Muscle layer of duodenum (tissue), 2 donors: Measurements from ENCODE around the gene CNGB1.

Experiments used
- H3K27ac ChIP-seq: one replicate; pipeline ENCODE4 v1.7.0; 2013; ENCODE audit warnings: mild to moderate bottlenecking, low read length
- H3K27me3 ChIP-seq: one replicate; pipeline ENCODE4 v1.7.0; 2013; ENCODE audit warnings: low read depth, mild to moderate bottlenecking, control low read depth, low read length
- H3K36me3 ChIP-seq, 2 donors: one replicate each; pipeline ENCODE4 v1.7.0; 2013; ENCODE audit warnings: low read length in 2 of 2, control low read depth in 1 of 2, mild to moderate bottlenecking in 1 of 2; ENCODE audit not compliant: insufficient read depth in 2 of 2, control insufficient read depth in 1 of 2
- H3K4me1 ChIP-seq, 2 donors: one replicate each; pipeline ENCODE4 v1.7.0; 2013; ENCODE audit warnings: low read length in 2 of 2, mild to moderate bottlenecking in 2 of 2, control low read depth in 1 of 2, moderate library complexity in 1 of 2; ENCODE audit not compliant: insufficient read depth in 2 of 2, control insufficient read depth in 1 of 2
- H3K4me3 ChIP-seq, 2 donors: one replicate each; pipeline ENCODE4 v1.7.0; 2013; ENCODE audit warnings: low read length in 2 of 2, low read depth in 1 of 2, mild to moderate bottlenecking in 1 of 2
- H3K9me3 ChIP-seq, 2 donors: one replicate each; pipeline ENCODE4 v1.7.0; 2013; ENCODE audit warnings: low read length in 2 of 2, control low read depth in 1 of 2, mild to moderate bottlenecking in 1 of 2; ENCODE audit not compliant: control insufficient read depth in 1 of 2
- donor health status: healthy.

CNGB1 gene

DNA sequence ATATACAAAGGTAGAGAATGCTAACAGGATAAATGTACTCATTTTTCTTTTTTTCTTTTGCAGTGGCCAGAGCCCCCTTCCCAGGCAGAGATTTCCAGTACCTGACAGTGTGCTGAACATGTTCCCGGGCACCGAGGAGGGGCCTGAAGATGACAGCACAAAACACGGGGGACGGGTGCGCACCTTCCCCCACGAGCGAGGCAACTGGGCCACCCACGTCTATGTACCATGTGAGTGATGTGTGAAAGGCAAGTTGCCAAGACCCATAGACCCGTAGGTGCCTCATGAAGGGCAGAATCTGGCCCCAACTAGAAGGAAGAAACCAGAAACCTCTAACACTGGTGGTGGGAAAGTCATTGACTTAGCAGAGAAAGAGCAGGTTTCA is 31.5 kb upstream of the CNGB1 start:
- no peak overlapping the region for H3K4me3 ChIP-seq
- H3K27me3 ChIP-seq = no peaks in the 10 kb centered on the region
- no peaks in the 10 kb centered on the region for H3K9me3 ChIP-seq
- no peak overlapping the region for H3K27ac ChIP-seq
- peaks cover 11 to 16% of the 10 kb centered on the region in 2 donors for H3K36me3 ChIP-seq
- H3K4me1 ChIP-seq = peaks cover 8 to 24% of the 10 kb centered on the region in 2 donors

DNA sequence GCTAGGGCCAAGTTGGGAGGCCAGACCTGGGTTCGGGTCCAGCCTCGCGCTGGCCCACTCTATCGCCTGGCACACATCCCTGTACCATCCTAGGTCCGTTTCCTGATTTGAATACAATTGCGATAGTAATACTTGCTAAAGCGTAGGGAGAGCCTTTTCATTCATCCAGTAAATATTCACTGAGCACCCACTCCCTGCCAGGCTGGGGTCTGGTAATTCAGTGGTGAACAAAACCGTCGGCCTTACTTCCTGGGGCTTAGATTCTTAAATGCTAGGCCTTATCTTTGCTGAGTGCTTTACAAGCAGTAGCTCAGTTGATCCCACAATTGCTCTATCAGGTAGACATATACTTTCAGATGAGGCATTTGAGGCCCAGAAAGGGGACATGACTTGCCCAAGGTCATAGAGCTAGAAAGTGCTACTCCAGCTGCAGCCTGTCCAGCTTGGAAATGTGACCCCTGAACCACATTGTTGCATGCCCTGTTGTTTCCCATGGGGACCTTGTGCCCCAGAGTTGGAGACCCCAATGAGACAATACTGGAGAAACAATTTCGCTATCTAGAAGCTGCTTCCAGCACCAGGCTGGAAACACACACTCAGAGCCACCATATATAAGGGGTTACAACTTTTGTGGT is 31.0 kb upstream of the CNGB1 start:
- Histone ChIP-seq H3K27ac (peak overlapping the region; percentile 31), H3K4me3 (peak overlapping the region; percentile 76 to 89), H3K36me3 (peaks cover 11 to 21% of the 10 kb centered on the region in 2 donors), H3K4me1 (peaks cover 8 to 24% of the 10 kb centered on the region in 2 donors), H3K9me3 (no peaks in the 10 kb centered on the region), H3K27me3 (no peaks in the 10 kb centered on the region)

DNA sequence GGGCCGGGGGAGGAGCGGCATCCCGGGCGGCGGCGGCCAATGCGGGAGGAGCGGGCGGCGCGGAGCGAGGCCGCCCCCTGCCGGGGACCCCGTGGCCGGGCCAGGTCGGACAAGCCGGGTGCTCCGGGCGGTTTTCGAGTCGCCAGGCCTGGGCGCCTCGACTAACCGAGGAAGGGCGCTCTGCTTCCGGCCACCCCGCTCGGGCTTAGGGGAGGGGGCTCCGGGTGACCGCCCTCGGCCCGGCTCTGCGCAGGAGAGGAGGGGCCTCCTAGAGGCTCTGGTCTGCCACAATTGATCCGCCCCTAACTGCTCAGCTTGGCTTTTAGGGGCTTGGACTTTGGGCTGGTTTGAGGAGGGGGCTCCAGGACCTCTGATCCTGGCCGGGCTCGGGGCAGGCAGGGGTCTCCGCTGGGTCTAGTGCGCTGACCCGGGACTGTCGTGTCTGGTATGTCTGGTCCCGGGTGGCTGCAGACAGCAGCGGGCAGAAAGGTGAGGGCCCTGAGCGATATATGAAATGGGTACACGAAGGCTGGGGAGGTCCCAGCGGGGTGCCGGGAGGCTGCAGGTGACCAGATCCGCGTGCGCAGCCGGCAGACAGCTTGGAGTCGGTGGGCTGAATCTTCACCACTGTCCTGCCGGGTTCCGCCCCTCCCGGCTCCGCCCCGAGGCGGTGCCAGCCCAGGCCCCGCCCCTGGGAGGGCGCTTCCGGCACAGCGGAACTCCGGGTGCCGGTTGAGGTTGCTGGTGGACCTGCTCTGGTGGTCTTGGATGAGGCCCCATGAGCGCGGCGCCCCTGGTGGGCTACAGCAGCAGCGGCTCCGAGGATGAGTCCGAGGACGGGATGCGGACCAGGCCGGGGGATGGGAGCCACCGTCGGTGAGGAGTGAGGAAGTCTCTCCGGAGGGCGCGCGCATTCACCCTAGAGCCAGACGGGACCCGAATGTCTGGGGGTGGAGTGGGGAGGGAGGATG is 30.1 kb upstream of the CNGB1 start, which contains the start of gene USB1:
TSS of gene USB1 (plus strand) at position 702 of the 971 bp plus-strand sequence. CDS start at position 779, 77 bp downstream.
- Histone ChIP-seq H3K27me3 (no peaks in the 10 kb centered on the region), H3K36me3 (peaks cover 13 to 27% of the 10 kb centered on the region in 2 donors), H3K9me3 (no peaks in the 10 kb centered on the region), H3K4me1 (peaks cover 8 to 24% of the 10 kb centered on the region in 2 donors), H3K27ac (peak within 1 kb of the TSS; percentile 63), H3K4me3 (peak within 1 kb of the TSS; percentile 76 to 89)

GRCh38 chr16:57999971-58000705 is 29.2 kb upstream of the CNGB1 start, which contains the start of gene ZNF319:
Gene ZNF319, minus strand, starts transcription at chr16:58000672. Its CDS starts 2,407 bp downstream, at chr16:57998265.
- Histone ChIP-seq H3K27me3 (no peaks in the 10 kb centered on the region), H3K9me3 (no peaks in the 10 kb centered on the region), H3K27ac (peak within 1 kb of the TSS; percentile 63), H3K36me3 (peaks cover 15 to 35% of the 10 kb centered on the region in 2 donors), H3K4me1 (peaks cover 8 to 24% of the 10 kb centered on the region in 2 donors), H3K4me3 (peak within 1 kb of the TSS; percentile 76 to 89)

DNA sequence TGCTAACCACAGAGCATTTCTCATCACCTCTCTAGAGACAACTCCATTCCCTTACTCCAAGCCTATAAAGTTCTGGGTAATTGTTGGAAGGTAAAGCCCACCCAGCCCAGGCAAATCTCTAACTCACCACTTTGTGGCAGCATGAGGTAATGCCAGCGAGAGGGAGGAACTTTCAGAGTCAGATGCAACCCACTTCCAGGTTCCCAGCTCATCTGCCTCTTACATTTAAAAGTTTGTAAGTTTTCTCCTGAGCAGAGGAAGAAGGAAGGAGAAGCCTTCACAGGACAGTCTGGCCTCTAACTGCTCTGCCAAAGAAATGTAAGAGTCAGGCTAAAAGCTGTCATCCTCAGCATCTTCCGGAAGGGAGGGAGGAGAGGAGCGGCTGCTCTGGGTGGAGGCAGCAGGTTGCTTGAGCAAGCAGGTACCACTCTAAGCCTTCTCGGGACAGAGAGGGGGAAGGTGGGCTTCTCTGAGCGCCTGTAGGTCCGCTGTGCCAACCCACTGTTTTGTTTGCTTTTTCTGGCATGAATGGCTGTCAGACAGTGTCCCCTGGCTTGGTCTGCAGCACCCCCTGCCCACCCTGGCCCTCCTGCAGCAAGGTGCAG is 28.5 kb upstream of the CNGB1 start:
- Histone ChIP-seq H3K27ac (peak overlapping the region; percentile 60), H3K36me3 (peaks cover 15 to 35% of the 10 kb centered on the region in 2 donors), H3K9me3 (no peaks in the 10 kb centered on the region), H3K4me3 (peak overlapping the region; percentile 44 to 89), H3K4me1 (peaks cover 8 to 24% of the 10 kb centered on the region in 2 donors), H3K27me3 (no peaks in the 10 kb centered on the region)

GRCh38 chr16:57998992-57999365 is 28.1 kb upstream of the CNGB1 start:
- no peaks in the 10 kb centered on the region for H3K9me3 ChIP-seq
- H3K27me3 ChIP-seq = no peaks in the 10 kb centered on the region
- H3K36me3 ChIP-seq = peaks cover 15 to 40% of the 10 kb centered on the region in 2 donors
- H3K4me1 ChIP-seq = peaks cover 8 to 24% of the 10 kb centered on the region in 2 donors
- H3K4me3 ChIP-seq = peak overlapping the region; percentile 44 to 89
- peak overlapping the region; percentile 60 for H3K27ac ChIP-seq

DNA sequence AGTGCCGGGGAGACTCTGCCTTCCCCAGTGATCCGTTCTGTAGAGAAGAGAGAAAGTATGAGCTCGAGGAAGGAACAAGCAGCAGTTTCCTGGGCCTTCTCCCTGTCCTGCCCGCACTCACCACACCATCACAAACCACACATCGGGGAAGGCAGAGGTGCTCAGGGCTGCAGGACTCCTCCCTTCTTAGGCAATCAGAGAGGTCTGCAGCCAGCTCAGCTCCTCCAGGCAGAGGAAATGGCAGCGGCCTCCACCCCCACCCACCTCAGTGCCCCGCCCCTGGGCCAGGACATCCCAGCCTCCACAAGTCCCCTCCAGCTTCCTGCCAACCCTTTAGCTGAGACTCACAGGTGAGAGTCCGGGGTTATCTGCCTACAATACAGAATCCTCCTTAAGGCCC is 27.6 kb upstream of the CNGB1 start:
- Histone ChIP-seq H3K4me1 (peaks cover 8 to 24% of the 10 kb centered on the region in 2 donors), H3K27ac (no peak overlapping the region), H3K27me3 (no peaks in the 10 kb centered on the region), H3K4me3 (no peak overlapping the region), H3K9me3 (no peaks in the 10 kb centered on the region), H3K36me3 (peaks cover 15 to 45% of the 10 kb centered on the region in 2 donors)

- no peaks in the 10 kb centered on the region for H3K27me3 ChIP-seq
- peaks cover 11 to 40% of the 10 kb centered on the region in 2 donors for H3K36me3 ChIP-seq
- no peaks in the 10 kb centered on the region for H3K9me3 ChIP-seq
- no peak overlapping the region for H3K27ac ChIP-seq
- no peak overlapping the region for H3K4me3 ChIP-seq
- H3K4me1 ChIP-seq = peaks cover 8 to 24% of the 10 kb centered on the region in 2 donors
These were observed 26.8 kb upstream of the CNGB1 start for GRCh38 chr16:57997528-57998265.

GRCh38 chr16:57997176-57997527 is 26.2 kb upstream of the CNGB1 start:
- peaks cover 11 to 40% of the 10 kb centered on the region in 2 donors for H3K36me3 ChIP-seq

More at GRCh38 chr16:57997176-57997527, 26.2 kb upstream of the CNGB1 start:
- Histone ChIP-seq H3K27me3 (no peaks in the 10 kb centered on the region), H3K27ac (no peak overlapping the region), H3K9me3 (no peaks in the 10 kb centered on the region), H3K4me3 (no peak overlapping the region), H3K4me1 (peaks cover 8 to 24% of the 10 kb centered on the region in 2 donors)
